Mucosa of descending colon (tissue), 3 donors: ENCODE data around the gene UPK2. TPM values are rescaled to one million over a fixed set of nuclear protein-coding genes. Genes with fewer than 3 reads are reported as not detected.
A peak's percentile ranks its signal among the peaks of the same experiment; 100 is the strongest.

Experiments
- ATAC-seq: fragments of 200-7000 bp; cut with Tn5 transposase; one replicate; pipeline ENCODE4 v1.9.1; 2020; ENCODE audit warnings: mild to moderate bottlenecking, moderate library complexity
- DNase-seq, 3 donors: peaks; one replicate each; pipeline ENCODE4 v3.0.0-alpha.2; 2020
- H3K36me3 ChIP-seq: fragments of 200-600 bp; one replicate; pipeline ENCODE4 v1.8.0; 2021; ENCODE audit warnings: low read depth, mild to moderate bottlenecking
- H3K4me1 ChIP-seq: fragments of 200-600 bp; one replicate; pipeline ENCODE4 v1.8.0; 2021; ENCODE audit warnings: low read depth, mild to moderate bottlenecking
- H3K4me3 ChIP-seq: fragments of 200-600 bp; one replicate; pipeline ENCODE4 v1.8.0; 2021; ENCODE audit warnings: mild to moderate bottlenecking
- H3K9me3 ChIP-seq: fragments of 200-600 bp; one replicate; pipeline ENCODE4 v1.8.0; 2021; ENCODE audit warnings: mild to moderate bottlenecking
- CTCF ChIP-seq: fragments of 200-600 bp; IDR thresholded peaks from one replicate; pipeline ENCODE4 v1.8.0; 2022; ENCODE audit warnings: antibody characterized with exemption, mild to moderate bottlenecking
- intact Hi-C, 2 donors: fragments of 100-400 bp; cut with DNase I in 1 of 2; cut with micrococcal nuclease in 1 of 2; formaldehyde crosslinking; loops; one replicate each; pipeline versions ENCODE4 v1.11.0 to v1.11.1; 2022; cut with DNase I, micrococcal nuclease
- total RNA-seq, 3 donors: library from RNA; stranded (reverse); fragmentation: NEBNext Ultra II Directional in 2 of 3; extraction: Animal tissue kit (Norgen Biotek cat#: 25700) in 2 of 3; gene quantifications; one replicate each; pipeline versions ENCODE4 v1.2.1 to v1.2.4, GENCODE V29; 2021 to 2023
- donor health status: DM: no; HTN: no; CAD: no; lungs with moderate emphysema.
- donor health status: DM: no; HTN: no; CAD: no.
- donor health status: DM: no; HTN: yes; CAD: no.

UPK2 gene
- total RNA-seq, 3 donors from 2014 or later = not detected

DNA sequence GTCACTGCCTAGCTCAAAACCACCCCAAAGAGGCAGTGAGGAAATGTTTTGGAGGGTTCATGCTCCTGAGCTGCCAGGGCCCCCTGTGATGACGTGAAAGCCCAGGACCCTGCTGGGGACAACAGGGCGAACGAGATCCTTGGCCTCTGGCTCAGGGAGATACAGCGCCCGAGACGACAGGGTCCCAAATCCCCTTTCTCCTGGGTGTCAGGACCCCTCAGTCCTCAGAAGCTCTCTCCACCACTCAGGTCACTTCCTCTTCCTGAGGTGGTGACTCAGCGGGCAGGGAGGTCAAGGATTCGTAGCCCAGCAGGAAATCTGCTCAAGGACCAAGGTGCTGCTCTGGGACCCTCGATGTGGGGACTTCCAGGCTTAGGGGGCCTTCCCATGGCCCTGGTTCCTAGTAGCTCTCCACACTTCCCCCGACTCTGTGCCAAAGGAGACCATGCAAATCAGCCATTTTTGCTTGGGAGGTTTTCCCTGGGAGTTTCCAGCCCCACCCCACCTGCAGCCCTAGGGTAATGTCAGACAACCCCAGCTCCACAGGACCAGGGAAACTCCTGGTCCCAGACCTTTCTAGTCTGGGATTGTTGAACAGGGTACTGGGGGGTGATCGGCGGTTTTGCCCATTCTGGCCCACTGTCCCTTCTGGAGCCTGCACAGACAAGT is 43.2 kb upstream of the UPK2 start:
- peak; percentile 26 for ATAC-seq
- no peaks in the 10 kb centered on the region for H3K36me3 ChIP-seq
- peaks cover 87% of the 10 kb centered on the region for H3K4me1 ChIP-seq
- peak; percentile 50 to 72 (median 59) for DNase-seq
- H3K9me3 ChIP-seq = no peaks in the 10 kb centered on the region
- TF ChIP-seq CTCF = no peak
- intact Hi-C loops = no loop called here
- no peak overlapping the region for H3K4me3 ChIP-seq

DNA sequence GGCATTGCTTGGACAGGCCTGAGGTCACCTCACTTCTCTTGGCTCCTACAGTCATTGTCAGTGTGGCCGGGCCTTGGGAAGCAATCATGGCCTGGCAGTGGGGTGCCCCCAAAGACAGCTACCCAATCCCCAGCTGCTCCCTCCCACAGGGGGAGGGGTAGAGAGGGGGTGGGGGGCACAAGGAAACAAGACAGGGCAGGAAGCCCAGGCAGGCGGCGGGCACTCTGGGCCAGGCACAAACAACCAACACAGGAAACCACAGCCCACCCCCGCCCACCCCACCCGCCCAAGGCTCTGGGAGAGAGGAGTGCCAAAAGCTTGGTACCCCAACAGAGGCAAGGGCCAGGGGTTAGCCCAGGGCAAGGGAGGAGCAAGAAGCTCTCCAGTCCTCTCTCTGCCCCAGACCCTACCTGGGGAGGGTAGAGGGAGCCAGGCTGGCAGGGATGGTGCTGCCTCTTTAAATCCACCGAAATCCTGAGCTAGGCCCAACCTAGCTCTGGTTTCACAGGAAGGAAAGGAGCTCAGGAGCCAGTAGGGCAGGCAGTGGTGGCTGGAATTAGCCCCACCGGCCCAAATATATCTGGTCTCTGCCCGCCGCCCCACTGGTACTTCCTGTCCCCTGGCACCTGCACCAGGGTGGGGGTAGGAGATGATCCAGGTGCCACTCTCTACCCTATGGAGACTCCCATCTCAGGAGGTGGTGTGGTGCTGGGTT is 42.5 kb upstream of the UPK2 start:
- no peak for ATAC-seq
- DNase-seq = peak; percentile 38 to 85 (median 67)

GRCh38 chr11:118914178-118914918 is 41.8 kb upstream of the UPK2 start:
- no peak for TF ChIP-seq CTCF
- H3K4me1 ChIP-seq = peaks cover 97% of the 10 kb centered on the region
- ATAC-seq = peak; percentile 21
- intact Hi-C loops = no loop called here
- H3K36me3 ChIP-seq = no peaks in the 10 kb centered on the region
- no peaks in the 10 kb centered on the region for H3K9me3 ChIP-seq
- H3K4me3 ChIP-seq = no peak overlapping the region
- DNase-seq = peak; percentile 46 to 91 (median 75)

More for the DNA sequence above, 42.5 kb upstream of the UPK2 start:
- H3K9me3 ChIP-seq = no peaks in the 10 kb centered on the region
- no peak for TF ChIP-seq CTCF
- H3K4me1 ChIP-seq = peaks cover 91% of the 10 kb centered on the region
- intact Hi-C loops = no loop called here
- no peaks in the 10 kb centered on the region for H3K36me3 ChIP-seq
- H3K4me3 ChIP-seq = no peak overlapping the region

GRCh38 chr11:118914987-118915386 is 41.1 kb upstream of the UPK2 start:
- Histone ChIP-seq H3K36me3 (no peaks in the 10 kb centered on the region), H3K4me1 (peaks cover 97% of the 10 kb centered on the region), H3K4me3 (no peak overlapping the region), H3K9me3 (no peaks in the 10 kb centered on the region)
- ATAC-seq = no peak
- no peak for TF ChIP-seq CTCF
- intact Hi-C loops = no loop called here
- no peak for DNase-seq

GRCh38 chr11:118915396-118915795 is 40.7 kb upstream of the UPK2 start:
- peaks cover 97% of the 10 kb centered on the region for H3K4me1 ChIP-seq
- H3K36me3 ChIP-seq = no peaks in the 10 kb centered on the region
- intact Hi-C loops = no loop called here
- H3K9me3 ChIP-seq = no peaks in the 10 kb centered on the region
- no peak overlapping the region for H3K4me3 ChIP-seq
- ATAC-seq = no peak
- DNase-seq = no peak
- TF ChIP-seq CTCF = no peak
